D721Med (cell line): Measurements from ENCODE around the gene ADGRL3.

Source experiments
- DNase-seq: peaks from one replicate; pipeline ENCODE4 v3.0.0; 2011; ENCODE audit warnings: low spot score; ENCODE audit not compliant: insufficient read length
- FAIRE-seq: peaks from 2 replicates; lab custom pipeline; 2011; peaks lifted over from hg19 to GRCh38; lab: Jason Lieb, UNC
- TF ChIP-seq, protein P1 (sequence below): IDR thresholded peaks from 2 replicates; pipeline ENCODE4 v1.5.1; 2012; ENCODE audit warnings: mild to moderate bottlenecking, control low read depth; ENCODE audit not compliant: insufficient read depth; ENCODE audit errors: missing control alignments

Gene ADGRL3

DNA sequence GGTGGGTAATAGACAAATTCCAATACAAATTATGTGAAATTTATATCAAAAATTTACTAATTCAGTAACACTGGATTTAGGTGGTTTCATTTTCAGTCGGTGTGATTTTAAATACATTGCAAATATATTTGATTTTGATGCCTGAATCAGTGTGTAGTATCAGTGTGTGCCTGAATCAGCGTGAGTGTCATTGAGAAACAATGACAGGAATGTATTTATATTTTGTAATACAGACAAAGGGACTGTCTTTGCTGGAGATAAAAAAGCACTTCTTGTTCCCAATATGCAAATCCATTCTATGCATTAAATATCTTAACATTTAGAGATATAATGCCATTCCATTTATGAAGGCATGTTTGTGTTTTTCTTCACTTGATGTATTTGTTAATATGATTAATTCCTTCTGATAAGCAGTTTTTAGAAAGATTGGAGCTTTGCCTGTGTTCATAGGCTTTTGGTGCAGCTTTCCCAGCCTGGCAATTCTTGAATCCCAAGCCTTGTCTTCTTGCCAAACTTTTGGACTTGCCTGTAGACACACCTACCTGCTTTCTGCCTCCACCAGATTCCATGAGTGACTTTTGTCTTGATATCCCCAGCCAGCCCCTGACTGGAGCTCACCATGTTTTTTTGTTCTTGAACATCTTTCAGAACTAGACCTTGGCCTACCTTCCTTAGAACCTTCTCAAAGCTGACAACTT is 243.8 kb downstream of the ADGRL3 start:
- DNase-seq = no peak
- FAIRE-seq = no peak
- TF ChIP-seq, protein P1, sequence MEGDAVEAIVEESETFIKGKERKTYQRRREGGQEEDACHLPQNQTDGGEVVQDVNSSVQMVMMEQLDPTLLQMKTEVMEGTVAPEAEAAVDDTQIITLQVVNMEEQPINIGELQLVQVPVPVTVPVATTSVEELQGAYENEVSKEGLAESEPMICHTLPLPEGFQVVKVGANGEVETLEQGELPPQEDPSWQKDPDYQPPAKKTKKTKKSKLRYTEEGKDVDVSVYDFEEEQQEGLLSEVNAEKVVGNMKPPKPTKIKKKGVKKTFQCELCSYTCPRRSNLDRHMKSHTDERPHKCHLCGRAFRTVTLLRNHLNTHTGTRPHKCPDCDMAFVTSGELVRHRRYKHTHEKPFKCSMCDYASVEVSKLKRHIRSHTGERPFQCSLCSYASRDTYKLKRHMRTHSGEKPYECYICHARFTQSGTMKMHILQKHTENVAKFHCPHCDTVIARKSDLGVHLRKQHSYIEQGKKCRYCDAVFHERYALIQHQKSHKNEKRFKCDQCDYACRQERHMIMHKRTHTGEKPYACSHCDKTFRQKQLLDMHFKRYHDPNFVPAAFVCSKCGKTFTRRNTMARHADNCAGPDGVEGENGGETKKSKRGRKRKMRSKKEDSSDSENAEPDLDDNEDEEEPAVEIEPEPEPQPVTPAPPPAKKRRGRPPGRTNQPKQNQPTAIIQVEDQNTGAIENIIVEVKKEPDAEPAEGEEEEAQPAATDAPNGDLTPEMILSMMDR = no peak

DNA sequence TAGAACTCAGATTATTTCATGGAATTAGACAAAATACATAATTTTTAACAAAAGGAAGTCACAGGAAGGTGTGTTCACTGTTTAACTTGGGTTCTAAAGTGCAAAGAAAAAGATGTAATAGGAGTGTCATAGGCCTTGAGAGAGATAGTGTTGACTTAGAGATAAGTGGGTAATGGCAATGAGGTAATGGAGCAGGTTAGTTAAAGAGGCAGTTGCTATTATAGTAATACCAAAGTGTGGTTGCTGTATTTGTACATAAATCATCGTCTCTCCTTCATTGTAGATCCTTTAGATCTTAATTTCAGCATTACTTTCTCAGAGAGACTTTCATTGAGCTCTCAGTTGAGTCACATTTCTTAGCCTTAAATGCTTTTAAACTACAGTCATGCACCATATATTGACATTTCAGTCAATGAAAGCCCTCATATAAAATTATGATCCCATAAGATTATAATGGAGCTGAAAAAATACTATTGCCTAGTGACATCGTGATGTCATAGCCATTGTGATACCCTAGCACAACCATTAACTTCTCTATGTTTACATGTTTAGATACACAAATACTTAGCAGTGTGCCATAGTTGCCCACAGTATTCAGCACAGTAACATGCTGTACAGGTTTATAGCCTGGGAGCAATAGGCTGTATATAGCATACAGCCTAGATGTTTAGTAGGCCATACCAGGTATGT is 245.4 kb downstream of the ADGRL3 start:
- FAIRE-seq (no peak), DNase-seq (no peak)
- TF ChIP-seq, protein P1 = no peak

DNA sequence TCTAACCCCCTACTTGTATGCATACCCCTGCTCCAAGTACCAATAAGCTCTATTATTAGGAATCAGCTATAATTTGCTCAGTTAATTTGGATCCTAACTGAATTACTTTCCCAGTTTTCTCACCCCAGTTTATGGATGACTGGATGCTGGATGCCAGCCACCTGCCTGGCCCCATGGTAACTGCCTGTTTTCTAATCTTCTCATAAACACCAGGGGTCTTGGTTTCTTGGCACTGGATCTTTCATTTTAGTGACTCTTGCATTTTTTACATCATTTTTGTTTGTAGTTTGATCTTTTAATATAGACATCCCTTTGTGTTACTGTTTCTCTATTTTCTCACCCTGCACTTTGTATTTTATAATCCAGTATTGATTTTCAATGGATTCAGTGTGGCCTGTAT is 246.8 kb downstream of the ADGRL3 start:
- TF ChIP-seq, protein P1 = no peak
- no peak for FAIRE-seq

DNA sequence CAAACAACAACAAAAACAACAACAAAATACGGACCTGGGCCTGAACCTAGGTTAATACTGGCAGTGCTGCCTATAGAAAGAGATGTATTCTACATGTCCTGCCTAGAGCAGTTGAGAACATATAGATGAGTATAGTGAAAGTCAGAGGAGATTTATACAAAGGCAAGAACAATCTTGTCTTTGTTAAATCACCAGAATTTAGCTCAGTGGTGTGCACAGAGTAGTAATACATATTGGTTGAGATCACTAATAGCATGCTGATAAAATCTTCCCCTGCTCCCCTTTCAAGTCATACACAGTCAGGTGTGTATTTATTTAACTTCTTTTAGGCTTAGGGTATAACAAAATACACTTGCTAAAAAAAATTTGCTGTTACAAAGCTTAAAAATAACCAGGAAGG is 247.8 kb downstream of the ADGRL3 start:
- no peak for DNase-seq
- TF ChIP-seq, protein P1 = no peak

More for the DNA sequence above, 246.8 kb downstream of the ADGRL3 start:
- DNase-seq = no peak

DNA sequence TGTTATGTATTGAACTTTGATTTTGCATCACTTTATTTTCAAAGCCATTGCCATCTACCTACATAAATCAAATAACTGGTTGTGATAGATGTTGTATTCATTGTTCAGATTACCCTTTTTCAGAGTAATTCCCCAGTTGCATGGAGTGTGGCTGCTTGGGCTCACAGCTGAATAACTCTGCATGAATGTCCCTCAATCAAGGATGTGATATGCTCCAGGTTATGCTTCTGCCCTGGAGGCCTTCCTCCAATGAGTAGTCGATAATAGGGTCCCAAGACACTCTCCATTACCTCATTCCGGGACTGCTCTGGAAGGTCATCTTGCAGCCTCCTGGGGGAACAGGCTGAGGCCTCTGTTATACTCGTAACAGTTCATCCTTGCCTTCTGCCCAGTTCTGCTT is 251.8 kb downstream of the ADGRL3 start:
- TF ChIP-seq, protein P1 = no peak
- FAIRE-seq = no peak
- no peak for DNase-seq

More for the DNA sequence above, 247.8 kb downstream of the ADGRL3 start:
- FAIRE-seq = no peak

DNA sequence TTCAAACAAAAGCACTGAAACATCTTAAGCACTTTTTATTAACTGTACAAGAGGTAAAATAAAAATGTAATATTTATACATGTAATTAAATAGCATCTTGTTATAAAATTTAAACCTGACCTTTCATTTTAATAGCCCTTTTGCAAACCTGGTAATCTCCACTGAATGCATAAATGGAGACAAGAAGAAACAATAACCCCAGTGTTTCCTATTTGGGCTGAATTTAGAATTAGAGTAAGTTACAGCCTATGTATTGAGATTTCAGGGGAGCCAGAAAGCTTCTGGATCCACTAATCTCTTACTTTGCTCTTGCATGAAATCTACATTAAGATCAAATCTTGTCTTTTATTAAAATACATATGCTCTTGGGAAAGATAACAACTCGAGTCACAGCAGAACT is 261.8 kb downstream of the ADGRL3 start:
- TF ChIP-seq, protein P1 = no peak
- FAIRE-seq (no peak), DNase-seq (no peak)
